Endothelial cell of hepatic sinusoid (primary cell): ENCODE measurements around the gene DNMT3B.

Experiments
- in situ Hi-C: cut with HindIII; loops from 2 replicates; pipeline ENCODE4 v1.10.0; 2017; ENCODE audit warnings: low sequenced_read_pairs

DNMT3B gene

GRCh38 chr20:32820698-32821377 lies 58.7 kb downstream of the DNMT3B start:
- in situ Hi-C loops = no loop called here

GRCh38 chr20:32822225-32822624 lies 60.0 kb downstream of the DNMT3B start:
- in situ Hi-C loops = no loop called here

GRCh38 chr20:32823078-32823477 lies 60.9 kb downstream of the DNMT3B start:
- in situ Hi-C loops = no loop called here

DNA sequence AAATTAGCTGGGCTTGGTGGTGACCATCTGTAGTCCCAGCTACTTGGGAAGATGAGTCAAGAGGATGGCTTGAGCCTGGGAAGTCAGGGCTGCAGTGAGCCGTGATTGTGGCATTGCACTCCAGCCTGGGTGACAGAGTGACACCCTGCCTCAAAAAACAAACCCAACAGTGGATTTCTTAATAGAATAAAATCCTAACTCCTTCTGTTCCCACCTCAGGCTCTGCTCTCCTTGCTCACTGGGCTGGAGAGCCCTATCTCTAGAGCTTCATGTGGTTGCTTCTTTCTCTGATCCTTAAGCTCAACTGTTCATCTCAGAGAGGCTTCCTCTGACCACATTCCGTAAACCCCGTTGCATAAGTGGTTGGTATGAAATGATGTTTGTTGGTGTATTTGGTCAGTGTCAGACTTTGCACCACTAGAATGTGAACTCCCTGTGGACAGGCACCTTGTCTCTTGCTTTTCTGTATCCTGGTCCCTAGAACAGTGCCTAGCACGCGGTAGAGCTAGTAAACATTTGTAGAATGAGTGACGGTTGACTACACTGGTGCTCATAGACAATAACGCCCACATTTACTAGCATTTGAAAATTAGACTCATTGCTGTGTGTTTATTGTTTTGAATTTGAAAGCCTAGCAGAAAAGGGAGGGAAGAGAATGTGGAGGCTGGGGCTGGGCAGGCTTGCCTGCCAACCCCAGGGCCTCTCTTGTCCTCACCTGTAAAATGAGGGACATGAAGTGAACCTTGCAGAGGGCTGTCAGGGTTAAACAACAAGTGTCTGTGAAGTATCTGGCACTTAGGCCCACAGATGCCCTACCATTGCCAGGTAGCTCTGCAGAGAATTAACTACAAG lies 61.8 kb downstream of the DNMT3B start:
- in situ Hi-C loops = no loop called here

- in situ Hi-C loops = no loop called here
These were observed 66.0 kb downstream of the DNMT3B start for GRCh38 chr20:32828029-32828680.

GRCh38 chr20:32829311-32830005 lies 67.3 kb downstream of the DNMT3B start:
- in situ Hi-C loops = no loop called here

DNA sequence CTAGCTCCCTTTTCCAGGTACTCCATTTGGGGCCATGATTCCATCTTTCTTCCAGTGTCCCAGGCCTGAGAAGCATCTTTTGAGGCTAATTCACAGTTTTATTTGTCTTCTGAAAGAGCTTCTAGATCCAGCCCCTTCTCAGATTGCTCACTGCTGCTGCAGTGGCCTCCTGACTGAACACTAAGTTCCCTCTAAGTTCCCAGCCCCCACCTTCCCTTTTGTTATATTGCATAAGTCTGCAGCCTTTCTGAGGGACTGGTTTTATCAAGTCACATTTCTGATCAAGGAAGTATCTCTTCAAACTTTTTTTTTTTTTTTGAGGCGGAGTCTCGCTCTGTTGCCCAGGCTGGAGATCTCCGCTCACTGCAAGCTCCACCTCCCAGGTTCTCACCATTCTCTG lies 68.3 kb downstream of the DNMT3B start:
- in situ Hi-C loops = no loop called here

DNA sequence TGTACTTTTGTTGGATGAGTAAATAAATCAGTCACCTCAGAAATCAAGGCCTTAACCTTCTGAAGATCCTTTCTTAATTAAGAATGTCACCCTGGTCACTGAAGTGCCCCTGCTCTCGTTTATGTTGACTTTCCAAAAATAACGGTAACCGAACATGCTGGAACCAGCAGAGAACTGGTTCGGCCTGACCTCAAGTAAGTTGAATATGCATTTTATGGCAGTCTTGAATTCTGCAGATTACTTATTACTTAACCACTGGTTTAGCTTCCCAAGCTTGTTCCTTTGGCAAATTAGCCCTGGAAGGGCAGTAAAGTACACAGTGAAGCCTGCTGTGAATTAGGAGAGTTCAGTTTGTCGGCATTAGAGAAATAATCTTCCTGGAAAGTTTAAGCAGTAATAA lies 69.8 kb downstream of the DNMT3B start:
- in situ Hi-C loops = no loop called here

DNA sequence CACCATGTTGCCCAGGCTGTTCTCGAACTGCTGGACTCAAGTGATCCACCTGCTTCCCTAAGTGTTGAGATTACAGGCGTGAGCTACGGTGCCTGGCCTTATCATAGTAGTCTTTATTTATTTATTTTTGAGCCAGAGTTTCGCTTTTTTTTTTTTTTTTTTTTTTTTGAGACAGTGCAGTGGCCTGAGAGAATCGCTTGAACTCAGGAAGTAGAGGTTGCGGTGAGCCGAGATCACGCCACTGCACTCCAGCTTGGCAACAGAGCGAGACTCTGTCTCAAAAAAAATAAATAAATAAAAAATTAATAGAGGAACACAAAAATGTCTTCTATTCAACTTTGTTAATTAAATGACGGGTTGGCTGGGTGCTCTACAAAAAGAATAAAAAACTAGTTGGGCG lies 70.5 kb downstream of the DNMT3B start:
- in situ Hi-C loops = no loop called here

GRCh38 chr20:32834972-32835371 lies 72.8 kb downstream of the DNMT3B start:
- in situ Hi-C loops = no loop called here

- in situ Hi-C loops = no loop called here
These were observed 75.0 kb downstream of the DNMT3B start for GRCh38 chr20:32837157-32837556.

- in situ Hi-C loops = no loop called here
These were observed 77.2 kb downstream of the DNMT3B start for GRCh38 chr20:32839227-32839981.

DNA sequence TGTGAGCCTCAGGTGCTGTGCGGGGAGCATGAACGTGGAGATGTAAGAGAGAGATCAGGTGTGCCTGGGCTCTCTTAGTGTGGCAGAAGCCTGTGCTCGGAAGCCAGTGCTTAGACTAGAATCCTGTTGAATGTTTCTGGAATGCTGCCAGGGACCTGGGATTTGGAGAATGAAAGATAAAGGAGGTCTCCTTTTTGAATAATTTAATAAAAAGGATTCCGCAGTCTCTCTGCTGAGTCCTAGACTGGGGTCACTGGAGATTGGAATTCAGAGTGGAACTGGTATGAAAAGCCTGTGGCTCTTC lies 77.7 kb downstream of the DNMT3B start:
- in situ Hi-C loops = no loop called here

DNA sequence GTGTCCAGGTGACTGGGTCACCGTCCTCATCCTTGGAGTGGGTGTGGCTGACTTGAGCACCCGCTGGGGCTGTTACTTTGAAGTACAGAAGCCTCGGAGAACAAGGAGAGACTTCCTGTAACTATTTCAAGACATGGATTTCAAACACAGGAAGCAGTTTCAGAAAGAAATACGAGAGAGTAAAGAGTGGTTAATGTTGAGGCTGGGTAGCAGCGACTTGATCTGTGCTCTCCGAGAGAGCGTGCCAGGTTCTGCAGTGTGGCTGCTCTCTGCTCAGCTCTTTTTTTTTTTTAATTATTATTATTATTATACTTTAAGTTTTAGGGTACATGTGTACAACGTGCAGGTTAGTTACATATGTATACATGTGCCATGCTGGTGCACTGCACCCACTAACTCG lies 79.0 kb downstream of the DNMT3B start:
- in situ Hi-C loops = no loop called here

DNA sequence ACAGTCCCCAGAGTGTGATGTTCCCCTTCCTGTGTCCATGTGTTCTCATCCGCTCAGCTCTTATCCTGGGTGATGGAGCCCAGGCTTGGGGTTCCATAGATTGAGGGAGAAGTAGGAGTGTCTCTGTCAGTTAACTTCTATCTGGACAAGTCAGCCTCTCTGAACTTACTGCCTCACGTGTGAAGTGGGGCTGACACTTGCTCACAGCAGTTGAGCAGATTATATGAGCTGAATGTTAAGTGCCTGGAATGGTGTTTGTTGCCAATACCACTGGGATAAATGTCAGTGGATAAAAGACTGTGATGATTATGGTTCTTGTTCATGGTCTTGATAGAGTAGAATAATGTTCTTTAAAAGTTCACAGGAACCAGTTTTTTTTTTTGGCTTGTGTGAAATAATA lies 79.4 kb downstream of the DNMT3B start:
- in situ Hi-C loops = no loop called here

- in situ Hi-C loops = no loop called here
These were observed 80.7 kb downstream of the DNMT3B start for GRCh38 chr20:32842688-32843524.

DNA sequence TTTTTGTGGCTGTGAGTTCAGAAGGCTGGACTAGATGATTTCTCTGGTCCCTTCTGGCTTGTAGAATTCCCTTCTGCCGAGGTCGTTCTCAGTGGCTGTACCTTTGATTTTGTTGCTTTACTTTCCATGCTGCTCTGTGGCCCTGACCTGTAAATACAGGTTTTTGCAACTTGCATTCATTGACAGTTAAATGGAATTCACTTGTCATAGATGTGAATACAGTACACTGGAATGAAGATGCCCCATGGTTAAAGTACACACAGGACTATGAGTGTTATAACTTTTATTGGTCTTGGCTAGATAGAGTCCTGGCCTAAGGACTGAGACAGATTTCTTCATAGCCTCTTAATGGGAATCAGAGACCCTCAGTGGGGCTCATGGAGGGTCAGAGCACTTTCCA lies 83.6 kb downstream of the DNMT3B start:
- in situ Hi-C loops = no loop called here

DNA sequence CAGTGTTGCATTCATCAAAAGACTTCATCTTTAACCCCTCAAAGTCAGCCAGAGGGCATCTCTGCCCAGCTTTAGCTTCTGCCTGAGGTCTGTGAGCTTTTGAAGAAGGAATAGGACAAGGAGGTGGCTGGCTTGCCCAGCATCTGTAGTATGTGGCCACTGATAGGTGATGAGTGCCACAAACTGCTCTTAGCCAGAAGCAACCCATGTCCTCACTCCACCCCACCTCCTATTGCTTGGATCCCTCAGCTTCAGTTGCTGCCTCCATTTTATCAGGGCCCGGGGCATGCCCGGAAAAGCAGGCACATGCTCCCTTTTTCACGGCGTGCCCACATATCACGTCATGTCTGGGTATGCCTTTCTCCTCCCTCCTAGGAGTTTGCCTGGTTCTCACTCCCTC lies 84.7 kb downstream of the DNMT3B start:
- in situ Hi-C loops = no loop called here

DNA sequence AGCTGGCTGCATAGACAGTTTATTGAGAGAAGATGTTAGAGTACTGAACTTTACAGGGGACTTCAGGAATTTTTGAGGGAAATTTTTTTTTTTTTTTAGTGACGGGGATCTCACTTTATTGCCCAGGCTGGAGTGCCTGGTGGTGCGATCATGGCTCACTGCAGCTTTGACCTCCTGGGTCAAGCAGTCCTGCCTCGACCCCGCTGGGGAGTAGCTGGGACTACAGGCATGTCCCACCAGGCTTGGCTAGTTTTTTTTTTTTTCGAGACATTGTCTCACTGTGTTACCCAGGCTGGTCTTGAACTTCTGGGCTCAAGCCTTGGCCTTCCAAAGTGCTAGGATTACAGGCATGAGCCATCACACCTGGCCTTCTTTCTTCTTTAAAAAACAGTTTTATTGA lies 85.8 kb downstream of the DNMT3B start:
- in situ Hi-C loops = no loop called here

DNA sequence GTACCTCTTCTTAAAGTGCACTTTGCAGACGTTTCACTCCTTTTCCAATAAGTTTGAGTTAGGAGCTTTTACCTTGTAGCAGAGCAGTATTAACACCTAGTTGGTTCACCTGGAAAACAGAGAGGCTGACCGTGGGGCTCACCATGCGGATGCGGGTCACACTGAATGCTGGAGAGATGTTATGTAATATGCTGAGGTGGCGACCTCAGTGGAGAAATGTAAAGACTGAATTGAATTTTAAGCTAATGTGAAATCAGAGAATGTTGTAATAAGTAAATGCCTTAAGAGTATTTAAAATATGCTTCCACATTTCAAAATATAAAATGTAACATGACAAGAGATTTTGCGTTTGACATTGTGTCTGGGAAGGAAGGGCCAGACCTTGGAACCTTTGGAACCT lies 86.7 kb downstream of the DNMT3B start:
- in situ Hi-C loops = no loop called here
